NT2/D1 (cell line): Measurements from ENCODE around the gene TUBA1A.
"Not testable (repeated sequence)": the region's sequence is repeated elsewhere in the genome, so short reads cannot be mapped to it uniquely, and the experiment has no call there.

ENCODE experiments used
- DNase-seq: peaks from one replicate; pipeline ENCODE4 v3.0.0-alpha.2; 2011; ENCODE audit warnings: low read depth, low spot score
- H3K27me3 ChIP-seq: 2 replicates; pipeline ENCODE4 v1.6.0; 2011; ENCODE audit warnings: mild to moderate bottlenecking; ENCODE audit not compliant: insufficient read length, insufficient read depth
- H3K36me3 ChIP-seq: 2 replicates; pipeline ENCODE4 v1.6.1; 2011; ENCODE audit warnings: mild to moderate bottlenecking, low read length, mixed read lengths; ENCODE audit not compliant: insufficient read depth, insufficient read length
- H3K4me1 ChIP-seq: 2 replicates; pipeline ENCODE4 v1.5.1; 2011; ENCODE audit not compliant: insufficient read depth, insufficient read length
- H3K4me3 ChIP-seq: 2 replicates; pipeline ENCODE4 v1.5.1; 2011; ENCODE audit warnings: low read depth; ENCODE audit not compliant: insufficient read length
- H3K9ac ChIP-seq: 2 replicates; pipeline ENCODE4 v1.6.0; 2011; ENCODE audit warnings: low read depth; ENCODE audit not compliant: insufficient read length
- H3K9me3 ChIP-seq: 2 replicates; pipeline ENCODE4 v1.5.1; 2011; ENCODE audit warnings: mild to moderate bottlenecking, low read length; ENCODE audit not compliant: insufficient read depth
- SUZ12 ChIP-seq: IDR thresholded peaks from 2 replicates; pipeline ENCODE4 v1.6.1; 2011; ENCODE audit not compliant: insufficient read length, insufficient read depth; ENCODE audit errors: extremely low read depth
- YY1 ChIP-seq: IDR thresholded peaks from 2 replicates; pipeline ENCODE4 v1.6.1; 2011; ENCODE audit not compliant: insufficient read length, insufficient read depth
- ZNF274 ChIP-seq: IDR thresholded peaks from 2 replicates; pipeline ENCODE4 v1.6.1; 2011; ENCODE audit warnings: mild to moderate bottlenecking, low read depth, low read length

The TUBA1A gene

DNA sequence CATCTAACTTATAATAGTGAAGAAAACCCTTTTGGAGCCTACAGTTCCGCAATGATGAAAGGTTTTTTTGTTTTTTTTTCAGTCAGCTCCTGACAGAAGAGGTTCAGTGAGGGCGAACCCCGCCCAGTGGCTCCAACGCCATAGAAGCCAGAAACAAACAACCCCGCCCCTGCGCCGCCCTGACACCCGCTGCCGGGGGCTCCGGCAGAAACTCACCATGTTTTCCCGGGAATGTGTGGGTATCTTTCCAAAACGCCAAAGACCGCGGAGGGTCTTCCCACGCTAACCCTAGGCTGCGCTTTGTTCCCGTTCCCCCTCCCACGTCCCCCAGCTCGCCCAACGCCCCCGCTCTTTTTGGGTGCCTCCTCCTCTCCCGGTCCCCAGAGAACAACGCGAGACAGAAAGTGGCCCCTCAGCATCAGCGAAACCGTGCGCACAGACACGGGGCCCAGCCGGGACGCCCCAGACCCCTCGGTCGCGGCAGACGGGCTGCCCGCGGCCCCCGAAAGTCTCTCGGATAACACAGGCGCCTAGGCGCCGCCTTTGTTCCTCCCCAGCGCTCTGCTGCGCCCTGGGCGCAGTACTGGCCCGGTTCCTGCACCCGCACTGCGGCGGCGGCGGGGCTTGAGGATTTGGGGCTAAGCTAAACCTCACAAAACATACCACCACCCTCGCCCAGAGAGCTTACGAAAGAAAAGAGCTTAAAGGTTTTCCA, 522 bp downstream of the TUBA1A start:
- Histone ChIP-seq H3K4me1 (no peaks in the 10 kb centered on the region), H3K4me3 (peak overlapping the region; percentile 87), H3K9me3 (no peaks in the 10 kb centered on the region), H3K27me3 (no peaks in the 10 kb centered on the region), H3K36me3 (peaks cover 30% of the 10 kb centered on the region), H3K9ac (peak overlapping the region; percentile 82)
- DNase-seq = peak; percentile 47
- TF ChIP-seq ZNF274 (no peak), YY1 (no peak)

- no peaks in the 10 kb centered on the region for H3K27me3 ChIP-seq
- no peaks in the 10 kb centered on the region for H3K9me3 ChIP-seq
- TF ChIP-seq SUZ12 = no peak
- no peak for TF ChIP-seq YY1
- no peak for TF ChIP-seq ZNF274
- peaks cover 30% of the 10 kb centered on the region for H3K36me3 ChIP-seq
- H3K4me3 ChIP-seq = no peak overlapping the region
- no peak for DNase-seq
- H3K4me1 ChIP-seq = no peaks in the 10 kb centered on the region
- H3K9ac ChIP-seq = no peak overlapping the region
Observed at GRCh38 chr12:49187184-49187583, 1.7 kb downstream of the TUBA1A start.

DNA sequence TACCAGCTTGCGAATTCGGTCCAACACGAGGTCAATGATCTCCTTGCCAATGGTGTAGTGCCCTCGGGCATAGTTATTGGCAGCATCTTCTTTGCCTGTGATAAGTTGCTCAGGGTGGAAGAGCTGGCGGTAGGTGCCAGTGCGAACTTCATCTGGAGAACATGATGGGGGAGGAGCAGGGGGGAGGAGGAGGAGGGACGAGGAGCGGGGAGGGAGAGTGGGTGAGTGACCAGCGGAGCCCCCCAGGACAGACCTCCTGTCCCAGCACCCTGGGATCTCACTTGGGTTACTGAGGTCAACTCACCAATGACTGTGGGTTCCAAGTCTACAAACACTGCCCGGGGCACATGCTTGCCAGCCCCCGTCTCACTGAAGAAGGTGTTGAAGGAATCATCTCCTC, 2.6 kb downstream of the TUBA1A start:
- H3K27me3 ChIP-seq, H3K9ac ChIP-seq, H3K4me1 ChIP-seq, H3K4me3 ChIP-seq, DNase-seq, H3K9me3 ChIP-seq: not testable (repeated sequence)
- H3K36me3 ChIP-seq = peaks cover 30% of the 10 kb centered on the region

DNA sequence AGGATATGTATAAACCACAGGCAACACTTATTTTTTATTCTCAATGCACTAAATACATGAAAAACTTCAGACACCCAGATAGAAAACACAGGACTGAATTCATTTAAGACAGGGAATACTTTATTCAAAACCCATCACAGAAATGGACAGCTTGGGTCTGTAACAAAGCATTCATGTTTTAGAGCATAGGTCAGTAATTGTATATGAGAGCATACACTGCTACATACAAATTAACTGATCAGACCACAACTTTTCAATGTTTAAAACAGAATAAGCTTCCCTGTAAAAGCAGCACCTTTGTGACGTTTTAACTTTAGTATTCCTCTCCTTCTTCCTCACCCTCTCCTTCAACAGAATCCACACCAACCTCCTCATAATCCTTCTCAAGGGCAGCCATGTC, 4.2 kb downstream of the TUBA1A start:
- not testable (repeated sequence) for H3K9ac ChIP-seq, H3K27me3 ChIP-seq, DNase-seq, H3K4me1 ChIP-seq, H3K4me3 ChIP-seq, H3K9me3 ChIP-seq
- peaks cover 30% of the 10 kb centered on the region for H3K36me3 ChIP-seq

GRCh38 chr12:49183214-49183950, 5.5 kb downstream of the TUBA1A start:
- not testable (repeated sequence) for DNase-seq, H3K4me1 ChIP-seq, H3K4me3 ChIP-seq, H3K9ac ChIP-seq, H3K27me3 ChIP-seq, H3K9me3 ChIP-seq
- H3K36me3 ChIP-seq = peaks cover 30% of the 10 kb centered on the region

DNA sequence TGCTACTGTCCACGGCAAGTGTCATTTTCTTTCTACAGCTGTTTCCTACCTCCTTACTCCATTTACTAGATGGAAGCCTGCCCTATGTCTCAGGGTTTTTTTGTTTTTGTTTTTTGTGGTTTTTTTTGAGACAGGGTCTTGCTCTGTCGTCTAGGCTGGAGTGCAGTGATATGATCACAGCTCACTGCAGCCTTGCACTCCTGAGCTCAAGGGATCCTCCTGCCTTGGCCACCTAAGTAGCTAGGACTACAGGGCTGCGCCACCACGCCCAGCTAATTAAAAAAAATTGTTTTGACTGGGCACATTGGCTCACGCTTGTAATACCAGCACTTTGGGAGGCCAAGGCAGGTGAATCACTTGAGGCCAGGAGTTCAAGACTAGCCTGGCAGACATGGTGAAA, 14.7 kb downstream of the TUBA1A start:
- Histone ChIP-seq H3K4me1 (no peaks in the 10 kb centered on the region), H3K9ac (no peak overlapping the region), H3K4me3 (no peak overlapping the region), H3K36me3 (no peaks in the 10 kb centered on the region), H3K27me3 (no peaks in the 10 kb centered on the region), H3K9me3 (no peaks in the 10 kb centered on the region)
- no peak for TF ChIP-seq SUZ12
- no peak for DNase-seq

- no peaks in the 10 kb centered on the region for H3K4me1 ChIP-seq
- no peaks in the 10 kb centered on the region for H3K9me3 ChIP-seq
- no peak overlapping the region for H3K9ac ChIP-seq
- H3K36me3 ChIP-seq = no peaks in the 10 kb centered on the region
- no peak overlapping the region for H3K4me3 ChIP-seq
- no peak for TF ChIP-seq YY1
- TF ChIP-seq ZNF274 = no peak
- TF ChIP-seq SUZ12 = no peak
- H3K27me3 ChIP-seq = no peaks in the 10 kb centered on the region
- no peak for DNase-seq
Observed at GRCh38 chr12:49170924-49171323, 18.0 kb downstream of the TUBA1A start.

GRCh38 chr12:49165114-49165513, 23.8 kb downstream of the TUBA1A start:
- Histone ChIP-seq H3K9ac (no peak overlapping the region), H3K27me3 (no peaks in the 10 kb centered on the region), H3K4me3 (no peak overlapping the region), H3K4me1 (no peaks in the 10 kb centered on the region), H3K36me3 (no peaks in the 10 kb centered on the region), H3K9me3 (no peaks in the 10 kb centered on the region)
- no peak for DNase-seq
- TF ChIP-seq ZNF274 = no peak
- TF ChIP-seq SUZ12 = no peak
- TF ChIP-seq YY1 = no peak

DNA sequence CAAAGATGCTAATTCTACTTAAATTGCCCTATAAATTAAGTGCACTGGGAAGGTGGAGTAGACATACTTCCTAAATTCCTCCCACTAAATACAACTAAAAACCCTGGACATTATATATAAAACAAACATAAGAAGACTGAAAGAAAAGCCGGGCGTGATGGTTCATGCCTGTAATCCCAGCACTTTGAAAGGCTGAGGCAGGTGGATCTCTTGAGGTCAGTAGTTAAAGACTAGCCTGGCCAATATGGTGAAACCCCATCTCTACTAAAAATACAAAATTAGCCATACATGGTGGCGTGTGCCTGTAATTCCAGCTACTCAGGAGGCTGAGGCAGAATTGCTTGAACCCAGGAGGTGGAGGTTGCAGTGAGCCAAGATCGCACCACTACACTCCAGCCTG, 27.0 kb downstream of the TUBA1A start:
- not testable (repeated sequence) for H3K27me3 ChIP-seq, H3K9me3 ChIP-seq, H3K9ac ChIP-seq, H3K36me3 ChIP-seq, H3K4me1 ChIP-seq, H3K4me3 ChIP-seq, DNase-seq
